ENCODE measurements around the gene NPDC1. TPM values are rescaled to one million over a fixed set of nuclear protein-coding genes. Genes with fewer than 3 reads are reported as not detected.

The NPDC1 gene
- total RNA-seq, 1 donor from 2014 or later = 61.1 TPM

- Mint-ChIP-seq H3K9me3 (no peaks in the 10 kb centered on the region), H3K27me3 (ENCODE audit: low read depth) (peaks cover 25% of the 10 kb centered on the region), H3K4me3 (peak within 1 kb of the TSS; percentile 93), H3K4me1 (peaks cover 23% of the 10 kb centered on the region), H3K27ac (ENCODE audit: unreplicated experiment) (peak within 1 kb of the TSS; percentile 91), H3K36me3 (ENCODE audit: low read depth) (no peaks in the 10 kb centered on the region)
- DNase-seq (ENCODE audit: low read depth, low spot score) = peak; percentile 94
- no peak for TF ChIP-seq CTCF (conservative IDR thresholded peaks at IDR 0.05)
Observed at GRCh38 chr9:137086531-137087408, 40.8 kb upstream of the NPDC1 start, which contains the start of gene MAN1B1. Gene MAN1B1 (plus strand): TSS chr9:137086985. CDS start chr9:137087000, 15 bp downstream.

GRCh38 chr9:137085920-137086530 is 40.0 kb upstream of the NPDC1 start:
- DNase-seq (ENCODE audit: low read depth, low spot score) = no peak
- TF ChIP-seq CTCF (conservative IDR thresholded peaks at IDR 0.05) = no peak
- Mint-ChIP-seq H3K27me3 (ENCODE audit: low read depth) (peaks cover 30% of the 10 kb centered on the region), H3K9me3 (no peaks in the 10 kb centered on the region), H3K27ac (ENCODE audit: unreplicated experiment) (peak overlapping the region; percentile 91), H3K36me3 (ENCODE audit: low read depth) (no peaks in the 10 kb centered on the region), H3K4me1 (peaks cover 23% of the 10 kb centered on the region), H3K4me3 (peak overlapping the region; percentile 89)

- no peaks in the 10 kb centered on the region for H3K9me3 Mint-ChIP-seq
- H3K27me3 Mint-ChIP-seq (ENCODE audit: low read depth) = peaks cover 40% of the 10 kb centered on the region
- no peak for TF ChIP-seq CTCF (conservative IDR thresholded peaks at IDR 0.05)
- H3K4me3 Mint-ChIP-seq = no peak overlapping the region
- no peak for DNase-seq (ENCODE audit: low read depth, low spot score)
- peaks cover 23% of the 10 kb centered on the region for H3K4me1 Mint-ChIP-seq
- no peak overlapping the region for H3K27ac Mint-ChIP-seq (ENCODE audit: unreplicated experiment)
- no peaks in the 10 kb centered on the region for H3K36me3 Mint-ChIP-seq (ENCODE audit: low read depth)
Observed at GRCh38 chr9:137084526-137084925, 38.5 kb upstream of the NPDC1 start.

DNA sequence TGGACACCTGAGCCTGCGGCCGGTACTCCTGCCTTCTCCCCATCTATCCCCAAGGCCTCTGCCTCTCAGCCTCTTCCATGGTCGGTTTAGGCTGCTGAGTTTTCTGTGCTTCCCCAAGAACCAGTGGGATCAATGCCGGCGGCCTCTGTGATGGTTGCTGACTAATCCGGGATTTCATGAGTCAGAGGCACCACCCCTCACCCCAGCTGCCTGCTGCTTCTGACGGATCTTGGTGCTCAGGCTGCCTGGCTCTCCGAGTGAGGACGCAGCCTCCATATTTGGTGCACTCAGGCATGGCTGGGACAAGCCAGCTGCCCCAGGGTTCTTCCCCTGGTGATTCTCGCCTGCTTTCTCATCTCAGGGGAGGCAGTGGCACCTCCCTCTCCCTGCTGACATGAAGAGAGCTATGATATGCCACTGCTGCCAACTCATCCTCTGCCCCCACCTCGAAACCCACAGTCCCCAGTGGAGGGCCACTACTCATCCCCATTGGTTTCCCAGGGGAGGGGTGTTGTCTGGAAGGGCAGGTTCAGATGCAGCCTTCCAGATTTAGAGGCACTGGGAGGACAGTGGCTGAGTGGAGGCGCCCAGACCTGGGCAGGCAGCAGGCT is 37.5 kb upstream of the NPDC1 start:
- no peak for DNase-seq (ENCODE audit: low read depth, low spot score)
- Mint-ChIP-seq H3K36me3 (ENCODE audit: low read depth) (no peaks in the 10 kb centered on the region), H3K27ac (ENCODE audit: unreplicated experiment) (no peak overlapping the region)

More for the DNA sequence above, 37.5 kb upstream of the NPDC1 start:
- Mint-ChIP-seq H3K4me3 (peak overlapping the region; percentile 49), H3K27me3 (ENCODE audit: low read depth) (peaks cover 50% of the 10 kb centered on the region), H3K4me1 (peaks cover 16% of the 10 kb centered on the region), H3K9me3 (no peaks in the 10 kb centered on the region)
- TF ChIP-seq CTCF (conservative IDR thresholded peaks at IDR 0.05) = no peak

Measured in neural crest cell (in vitro differentiated cells).